Activated naive CD8-positive, alpha-beta T cell (primary cell): ENCODE results near the gene GALNS.

ENCODE experiments used
- H3K27ac Mint-ChIP-seq: one replicate; pipeline ENCODE4 v1.8.0; 2021; ENCODE audit warnings: mixed read lengths
- H3K27me3 Mint-ChIP-seq: one replicate; pipeline ENCODE4 v1.8.0; 2021; ENCODE audit warnings: mixed read lengths
- H3K36me3 Mint-ChIP-seq: one replicate; pipeline ENCODE4 v1.8.0; 2021; ENCODE audit warnings: mixed read lengths
- H3K4me1 Mint-ChIP-seq: one replicate; pipeline ENCODE4 v1.8.0; 2021; ENCODE audit warnings: low read depth, mixed read lengths
- H3K4me3 Mint-ChIP-seq: one replicate; pipeline ENCODE4 v1.8.0; 2021; ENCODE audit warnings: mild to moderate bottlenecking, mixed read lengths
- H3K9me3 Mint-ChIP-seq: one replicate; pipeline ENCODE4 v1.8.0; 2021; ENCODE audit warnings: low read depth, mixed read lengths

The GALNS gene

DNA sequence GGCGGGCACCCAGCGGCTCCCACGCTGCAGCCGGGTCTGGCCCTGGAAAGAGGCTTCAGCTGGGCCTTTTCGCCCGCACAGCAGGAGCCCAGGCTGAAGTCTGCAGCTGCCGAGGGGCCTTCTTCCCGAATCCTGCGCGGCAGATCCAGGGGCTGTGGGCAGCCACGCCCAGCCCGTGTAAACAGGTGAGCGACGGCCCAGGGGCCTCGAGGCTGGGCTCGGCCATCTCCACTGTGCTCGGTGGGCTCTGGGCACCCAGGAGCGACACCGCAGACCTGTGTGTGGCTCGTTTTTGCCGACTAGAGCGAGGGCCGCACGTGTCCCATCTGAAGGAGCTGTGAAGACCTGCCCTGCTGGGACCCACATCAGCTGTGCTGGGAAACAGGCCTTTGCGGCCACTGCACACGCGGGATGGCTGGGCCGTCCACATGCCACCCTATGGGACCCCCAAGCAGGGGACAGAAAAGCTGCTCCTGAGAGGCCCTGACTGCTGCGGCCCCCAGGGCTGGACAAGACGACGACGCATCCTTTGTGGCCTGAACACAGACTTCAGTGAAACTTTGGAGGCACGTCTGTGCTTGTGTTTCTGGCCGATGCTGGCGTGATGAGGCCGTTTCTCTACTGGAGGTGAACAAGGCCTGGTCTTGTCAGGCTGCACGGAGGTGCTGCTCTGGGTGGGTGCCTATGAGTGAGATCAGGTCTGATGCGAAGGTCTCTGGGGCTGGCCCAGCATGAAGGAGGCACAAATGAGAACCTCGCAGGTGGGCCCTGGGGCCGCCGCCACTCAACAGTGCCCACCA, 39.8 kb downstream of the GALNS start:
- H3K27me3 Mint-ChIP-seq, result no peaks in the 10 kb centered on the region
- H3K36me3 Mint-ChIP-seq, result no peaks in the 10 kb centered on the region
- no peaks in the 10 kb centered on the region for H3K4me1 Mint-ChIP-seq
- no peak overlapping the region for H3K27ac Mint-ChIP-seq
- H3K4me3 Mint-ChIP-seq, result no peak overlapping the region
- no peaks in the 10 kb centered on the region for H3K9me3 Mint-ChIP-seq

DNA sequence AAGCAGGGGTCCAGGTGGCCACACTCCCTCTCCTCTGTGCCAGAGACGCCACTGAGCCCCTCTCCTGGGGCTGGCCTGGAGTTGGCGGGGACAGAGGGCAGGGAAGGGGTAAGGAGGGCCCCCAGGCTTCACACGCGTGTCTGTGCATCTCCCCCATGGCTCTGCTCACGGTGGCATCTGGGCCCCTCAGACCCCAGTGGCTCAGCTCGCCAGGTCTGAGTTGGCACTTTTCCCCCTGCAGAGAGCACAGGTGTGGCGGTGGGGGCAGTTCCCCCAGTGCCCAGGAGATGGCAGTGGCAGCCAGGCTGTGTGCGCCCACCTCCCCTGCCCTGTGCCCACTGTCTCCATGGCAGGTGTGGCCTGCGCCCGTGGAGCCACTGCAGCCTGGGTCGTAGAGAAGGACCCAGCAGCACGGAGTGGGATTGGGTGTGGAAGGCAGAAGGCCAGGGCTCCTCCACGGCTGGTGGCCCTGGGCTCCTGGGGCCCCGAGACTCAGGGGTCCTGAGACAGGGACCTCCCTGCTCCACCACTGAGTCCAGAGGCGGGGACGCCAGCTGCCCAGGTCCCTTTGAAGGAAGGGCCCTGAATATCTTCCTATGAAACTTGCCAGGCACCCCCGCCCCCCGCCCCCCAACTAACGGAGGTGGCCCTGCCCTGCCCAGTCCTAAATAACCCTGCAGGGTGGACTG, 40.7 kb downstream of the GALNS start:
- H3K27me3 Mint-ChIP-seq, result no peaks in the 10 kb centered on the region
- H3K36me3 Mint-ChIP-seq, result no peaks in the 10 kb centered on the region
- no peak overlapping the region for H3K4me3 Mint-ChIP-seq
- no peaks in the 10 kb centered on the region for H3K4me1 Mint-ChIP-seq
- no peak overlapping the region for H3K27ac Mint-ChIP-seq
- no peaks in the 10 kb centered on the region for H3K9me3 Mint-ChIP-seq

GRCh38 chr16:88815227-88815626, 41.5 kb downstream of the GALNS start:
- Mint-ChIP-seq H3K27ac (no peak overlapping the region), H3K27me3 (no peaks in the 10 kb centered on the region), H3K36me3 (no peaks in the 10 kb centered on the region), H3K4me3 (no peak overlapping the region), H3K4me1 (peaks cover 2% of the 10 kb centered on the region), H3K9me3 (no peaks in the 10 kb centered on the region)

DNA sequence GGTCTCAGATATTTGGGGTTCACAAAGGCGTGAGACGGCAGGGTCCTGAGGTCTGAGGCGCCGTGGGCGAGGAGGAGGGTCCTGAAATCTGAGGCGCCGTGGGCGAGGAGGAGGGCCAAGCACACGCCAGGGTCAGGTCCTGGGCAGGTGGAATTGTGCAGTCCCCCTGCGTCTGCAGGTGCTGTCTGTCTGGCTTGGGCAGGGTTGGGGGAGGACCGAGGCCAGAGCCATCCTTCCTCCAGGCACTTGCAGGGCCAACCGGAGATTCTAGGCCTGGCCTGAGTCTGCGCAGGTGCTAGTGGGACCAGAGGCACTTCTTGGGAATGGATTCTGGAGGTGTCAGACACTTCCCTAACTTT, 42.6 kb downstream of the GALNS start:
- Mint-ChIP-seq H3K27ac (no peak overlapping the region), H3K4me3 (peak overlapping the region; percentile 60), H3K9me3 (no peaks in the 10 kb centered on the region), H3K27me3 (no peaks in the 10 kb centered on the region), H3K4me1 (peaks cover 5% of the 10 kb centered on the region), H3K36me3 (no peaks in the 10 kb centered on the region)

GRCh38 chr16:88813269-88814143, 43.2 kb downstream of the GALNS start:
- Mint-ChIP-seq H3K4me1 (peaks cover 5% of the 10 kb centered on the region), H3K4me3 (peak overlapping the region; percentile 60), H3K36me3 (no peaks in the 10 kb centered on the region), H3K27ac (peak overlapping the region; percentile 22), H3K9me3 (no peaks in the 10 kb centered on the region), H3K27me3 (no peaks in the 10 kb centered on the region)

DNA sequence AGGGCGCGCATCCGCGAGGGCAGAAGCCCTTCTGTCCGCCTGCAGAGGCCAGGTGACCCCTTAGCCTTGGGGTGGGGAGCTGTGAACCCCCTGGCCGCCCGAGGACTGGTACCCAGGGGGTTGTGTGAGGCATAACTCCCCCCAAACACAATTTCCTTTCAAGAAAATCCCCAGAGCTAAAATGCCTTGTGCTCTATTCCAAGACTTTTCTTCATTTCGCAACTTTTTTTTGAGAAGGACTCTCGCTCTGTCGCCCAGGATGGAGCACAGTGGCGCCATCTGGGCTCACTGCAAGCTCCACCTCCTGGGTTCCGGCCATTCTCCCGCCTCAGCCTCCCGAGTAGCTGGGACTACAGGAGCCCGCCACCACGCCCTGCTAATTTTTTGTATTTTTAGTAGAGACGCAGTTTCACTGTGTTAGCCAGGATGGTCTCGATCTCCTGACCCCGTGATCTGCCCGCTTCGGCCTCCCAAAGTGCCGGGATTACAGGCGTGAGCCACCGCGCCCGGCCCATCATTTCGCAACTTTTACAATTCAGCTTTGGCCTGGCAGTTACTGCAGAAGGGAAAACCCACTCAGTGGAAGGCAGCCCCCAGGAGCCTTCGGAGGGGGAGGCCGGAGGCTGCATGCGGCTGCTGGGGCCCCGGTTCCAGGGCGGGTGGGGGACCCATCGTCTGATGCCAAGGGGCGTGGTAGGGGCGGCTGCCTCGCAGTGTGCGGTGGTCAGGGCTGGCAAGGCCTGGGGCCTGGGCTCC, 44.1 kb downstream of the GALNS start:
- peak overlapping the region; percentile 80 for H3K27ac Mint-ChIP-seq
- H3K27me3 Mint-ChIP-seq, result no peaks in the 10 kb centered on the region
- H3K4me3 Mint-ChIP-seq, result peak overlapping the region; percentile 86
- H3K4me1 Mint-ChIP-seq, result peaks cover 5% of the 10 kb centered on the region
- no peaks in the 10 kb centered on the region for H3K36me3 Mint-ChIP-seq
- H3K9me3 Mint-ChIP-seq, result no peaks in the 10 kb centered on the region

GRCh38 chr16:88811769-88812512, 44.8 kb downstream of the GALNS start, which contains the start of gene APRT:
APRT (minus strand) TSS chr16:88811928; CDS start chr16:88811899, 29 bp downstream.
- no peaks in the 10 kb centered on the region for H3K36me3 Mint-ChIP-seq
- no peaks in the 10 kb centered on the region for H3K9me3 Mint-ChIP-seq
- peaks cover 7% of the 10 kb centered on the region for H3K4me1 Mint-ChIP-seq
- no peaks in the 10 kb centered on the region for H3K27me3 Mint-ChIP-seq
- peak within 1 kb of the TSS; percentile 94 for H3K4me3 Mint-ChIP-seq
- peak within 1 kb of the TSS; percentile 93 for H3K27ac Mint-ChIP-seq

DNA sequence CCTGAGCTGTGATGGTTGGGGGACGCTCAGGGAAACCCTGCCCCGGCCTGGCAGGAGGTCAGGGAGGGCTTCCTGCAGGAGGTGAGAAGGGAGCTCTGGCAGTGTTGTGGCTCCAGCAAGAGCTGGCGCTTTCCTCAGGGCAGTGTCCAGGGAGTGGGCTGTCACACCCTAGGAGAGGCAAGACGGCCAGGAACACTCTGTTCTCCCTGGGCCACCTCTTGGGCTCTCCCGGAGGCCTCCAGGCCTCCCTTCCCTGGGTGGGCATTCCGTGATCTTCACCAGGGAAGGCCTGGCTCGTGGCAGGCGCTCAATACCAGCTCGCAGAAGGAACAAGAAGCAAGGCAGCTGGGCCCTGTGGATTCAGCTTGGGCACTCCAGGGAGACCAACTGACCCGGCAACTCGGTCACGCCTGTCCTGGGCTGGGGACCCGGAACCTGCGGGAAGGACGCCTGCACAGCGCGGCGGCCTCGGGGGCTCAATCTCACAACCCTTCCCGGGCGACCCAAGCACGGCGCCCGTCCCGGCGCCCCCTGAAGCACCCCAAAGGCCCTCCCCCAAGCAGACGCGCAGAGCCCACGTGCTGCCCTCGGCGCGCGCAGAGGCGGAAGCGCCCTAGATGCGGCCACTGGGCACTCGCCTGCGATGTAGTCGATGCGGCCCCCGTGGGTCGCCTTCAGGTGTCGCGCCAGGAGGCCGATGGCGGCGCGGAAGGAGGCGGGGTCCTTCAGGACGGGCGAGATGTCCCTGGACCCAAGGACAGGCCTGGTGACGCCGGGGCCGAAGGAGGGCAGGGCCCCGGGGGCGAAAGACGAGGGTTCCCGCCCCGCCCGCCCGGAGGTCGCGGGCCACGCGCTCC, 45.6 kb downstream of the GALNS start:
- Mint-ChIP-seq H3K27me3 (no peaks in the 10 kb centered on the region), H3K27ac (peak overlapping the region; percentile 92)

GRCh38 chr16:88810166-88810911, 46.4 kb downstream of the GALNS start:
- Mint-ChIP-seq H3K9me3 (no peaks in the 10 kb centered on the region), H3K4me1 (peaks cover 7% of the 10 kb centered on the region), H3K36me3 (no peaks in the 10 kb centered on the region), H3K4me3 (peak overlapping the region; percentile 94), H3K27me3 (no peaks in the 10 kb centered on the region), H3K27ac (peak overlapping the region; percentile 92)

More for the DNA sequence above, 45.6 kb downstream of the GALNS start:
- H3K4me1 Mint-ChIP-seq, result peaks cover 7% of the 10 kb centered on the region
- no peaks in the 10 kb centered on the region for H3K36me3 Mint-ChIP-seq
- H3K9me3 Mint-ChIP-seq, result no peaks in the 10 kb centered on the region
- H3K4me3 Mint-ChIP-seq, result peak overlapping the region; percentile 94

- peaks cover 7% of the 10 kb centered on the region for H3K4me1 Mint-ChIP-seq
- no peaks in the 10 kb centered on the region for H3K9me3 Mint-ChIP-seq
- no peaks in the 10 kb centered on the region for H3K36me3 Mint-ChIP-seq
- H3K4me3 Mint-ChIP-seq, result peak overlapping the region; percentile 94
- no peak overlapping the region for H3K27ac Mint-ChIP-seq
- H3K27me3 Mint-ChIP-seq, result no peaks in the 10 kb centered on the region
Measured at GRCh38 chr16:88809676-88810165, 47.0 kb downstream of the GALNS start.

GRCh38 chr16:88809068-88809675, 47.6 kb downstream of the GALNS start:
- Mint-ChIP-seq H3K4me3 (peak overlapping the region; percentile 94), H3K4me1 (peaks cover 7% of the 10 kb centered on the region), H3K27ac (no peak overlapping the region), H3K9me3 (no peaks in the 10 kb centered on the region), H3K36me3 (no peaks in the 10 kb centered on the region), H3K27me3 (no peaks in the 10 kb centered on the region)
